HEK293T (cell line): Measurements from ENCODE around the gene GMDS.
"Not testable (repeated sequence)": the region's sequence is repeated elsewhere in the genome, so short reads cannot be mapped to it uniquely, and the experiment has no call there.

ENCODE experiments used
- CTCF ChIA-PET: fragments of 350-600 bp; formaldehyde crosslinking; extraction: SDS; loops from one replicate; lab custom pipeline; 2021; ENCODE audit warnings: antibody characterized with exemption, inconsistent platforms; lab: Yijun Ruan, JAX
- POLR2A ChIA-PET: fragments of 350-600 bp; formaldehyde crosslinking; extraction: SDS; loops from one replicate; lab custom pipeline; 2020; ENCODE audit warnings: antibody characterized with exemption, inconsistent platforms; lab: Yijun Ruan, JAX
- DNase-seq: peaks from one replicate; pipeline ENCODE4 v3.0.0; 2012; ENCODE audit warnings: mixed read lengths; ENCODE audit errors: extremely low spot score
- ARNT ChIP-seq: fragments of 450-650 bp; IDR thresholded peaks from 2 replicates; pipeline ENCODE4 v1.6.1; 2017; ENCODE audit warnings: mild to moderate bottlenecking
- CTBP1 ChIP-seq: fragments of 450-650 bp; IDR thresholded peaks from 2 replicates; pipeline ENCODE4 v1.6.1; 2016; ENCODE audit warnings: borderline replicate concordance
- ELF4 ChIP-seq: fragments of 450-650 bp; IDR thresholded peaks from 2 replicates; pipeline ENCODE4 v1.6.1; 2017; ENCODE audit warnings: antibody characterized with exemption
- FOXA1 ChIP-seq: fragments of 450-650 bp; IDR thresholded peaks from 2 replicates; pipeline ENCODE4 v1.6.1; 2016; ENCODE audit warnings: mild to moderate bottlenecking
- FOXK2 ChIP-seq: fragments of 450-650 bp; IDR thresholded peaks from 2 replicates; pipeline ENCODE4 v1.6.1; 2016; ENCODE audit warnings: mild to moderate bottlenecking
- FOXM1 ChIP-seq: fragments of 450-650 bp; IDR thresholded peaks from 2 replicates; pipeline ENCODE4 v1.6.1; 2017; ENCODE audit warnings: mild to moderate bottlenecking, borderline replicate concordance
- HDGF ChIP-seq: fragments of 450-650 bp; IDR thresholded peaks from 2 replicates; pipeline ENCODE4 v1.6.1; 2017; ENCODE audit warnings: antibody characterized with exemption, borderline replicate concordance
- L3MBTL2 ChIP-seq: fragments of 450-650 bp; conservative IDR thresholded peaks from 2 replicates; pipeline ENCODE4 v1.6.1; 2016; ENCODE audit warnings: mild to moderate bottlenecking
- LEF1 ChIP-seq: fragments of 450-650 bp; IDR thresholded peaks from 2 replicates; pipeline ENCODE4 v1.6.1; 2017; ENCODE audit warnings: mild to moderate bottlenecking, borderline replicate concordance
- NFRKB ChIP-seq: fragments of 450-650 bp; IDR thresholded peaks from 2 replicates; pipeline ENCODE4 v1.6.1; 2016; ENCODE audit warnings: mild to moderate bottlenecking, moderate library complexity
- PKNOX1 ChIP-seq: fragments of 450-650 bp; IDR thresholded peaks from 2 replicates; pipeline ENCODE4 v1.6.1; 2016
- SP1 ChIP-seq: fragments of 450-650 bp; IDR thresholded peaks from 2 replicates; pipeline ENCODE4 v1.6.1; 2017
- SUZ12 ChIP-seq: fragments of 450-650 bp; IDR thresholded peaks from 2 replicates; pipeline ENCODE4 v1.6.1; 2016; ENCODE audit warnings: mild to moderate bottlenecking
- TARDBP ChIP-seq: fragments of 450-650 bp; IDR thresholded peaks from 2 replicates; pipeline ENCODE4 v1.6.1; 2016
- ZNF384 ChIP-seq: fragments of 450-650 bp; IDR thresholded peaks from 2 replicates; pipeline ENCODE4 v1.6.1; 2016

Gene GMDS

GRCh38 chr6:1698527-1698926 lies 546.9 kb downstream of the GMDS start:
- ChIA-PET CTCF (interaction anchor here (3.7 kb wide), 1 partner anchor 11 kb away, joined by 14 read pairs; no protein-coding TSS in a partner anchor), POLR2A (interaction anchor here (1.3 to 6.4 kb wide), 3 partner anchors 12 to 92 kb away, joined by 4 to 39 read pairs (median 5); no protein-coding TSS in a partner anchor)
- TF ChIP-seq ZNF384 (no peak; the same call in 1 of the 2 replicates), ARNT (no peak), PKNOX1 (no peak), ELF4 (no peak), FOXK2 (no peak), CTBP1 (no peak), HDGF (no peak), TARDBP (no peak), LEF1 (no peak), L3MBTL2 (no peak), SUZ12 (no peak), SP1 (no peak), FOXM1 (no peak)
- no peak for DNase-seq

- ChIA-PET CTCF (interaction anchor here (0.7 to 3.7 kb wide), 2 partner anchors 11 to 86 kb away, joined by 3 to 14 read pairs; no protein-coding TSS in a partner anchor), POLR2A (interaction anchor here (0.9 to 6.4 kb wide), 4 partner anchors 11 to 91 kb away, joined by 3 to 39 read pairs (median 4); no protein-coding TSS in a partner anchor)
- peak; percentile 36 for DNase-seq
- TF ChIP-seq HDGF (no peak), FOXK2 (no peak), ZNF384 (no peak)
These were observed 547.6 kb downstream of the GMDS start for GRCh38 chr6:1697688-1698351.

GRCh38 chr6:1696463-1696850 lies 548.9 kb downstream of the GMDS start:
- CTCF ChIA-PET, result interaction anchor here (2.1 kb wide), 1 partner anchor 9 kb away, joined by 13 read pairs; no protein-coding TSS in a partner anchor
- no peak for DNase-seq

GRCh38 chr6:1695546-1696462 lies 549.6 kb downstream of the GMDS start:
- CTCF ChIA-PET, result interaction anchor here (0.6 to 2.1 kb wide), 2 partner anchors 8 to 34 kb away, joined by 3 to 13 read pairs; no protein-coding TSS in a partner anchor
- DNase-seq, result no peak
- TF ChIP-seq FOXK2 (no peak), SP1 (no peak), HDGF (no peak), TARDBP (no peak), ZNF384 (no peak), FOXA1 (no peak), PKNOX1 (peak; percentile 92)
- POLR2A ChIA-PET, result interaction anchor here (0.7 to 6.4 kb wide), 3 partner anchors 9 to 89 kb away, joined by 3 to 39 read pairs (median 4); no protein-coding TSS in a partner anchor

More at GRCh38 chr6:1696463-1696850, 548.9 kb downstream of the GMDS start:
- TF ChIP-seq SUZ12 (no peak), FOXM1 (no peak)
- POLR2A ChIA-PET, result interaction anchor here (1.6 to 6.4 kb wide), 2 partner anchors 30 to 89 kb away, joined by 4 to 39 read pairs; no protein-coding TSS in a partner anchor

- CTCF ChIA-PET, DNase-seq, POLR2A ChIA-PET: not testable (repeated sequence)
These were observed 553.6 kb downstream of the GMDS start for GRCh38 chr6:1691828-1692227.

- POLR2A ChIA-PET, result interaction anchor here (0.7 kb wide), 1 partner anchor 12 kb away, joined by 3 read pairs; no protein-coding TSS in a partner anchor
- CTCF ChIA-PET, DNase-seq: not testable (repeated sequence)
These were observed 554.7 kb downstream of the GMDS start for GRCh38 chr6:1690656-1691055.

GRCh38 chr6:1689141-1689540 lies 556.3 kb downstream of the GMDS start:
- POLR2A ChIA-PET, result interaction anchor here (4.8 kb wide), 1 partner anchor 83 kb away, joined by 20 read pairs; no protein-coding TSS in a partner anchor
- TF ChIP-seq NFRKB (no peak), SP1 (no peak), HDGF (no peak), TARDBP (no peak), PKNOX1 (no peak), L3MBTL2 (no peak), FOXK2 (no peak), SUZ12 (no peak), CTBP1 (no peak), ZNF384 (no peak), ARNT (no peak), LEF1 (no peak), FOXA1 (no peak), FOXM1 (no peak), ELF4 (no peak)
- CTCF ChIA-PET, result interaction anchor here (1.6 kb wide), 1 partner anchor 16 kb away, joined by 4 read pairs; no protein-coding TSS in a partner anchor
- DNase-seq, result no peak
